ENCODE results near the gene ADAMTS12.

GRCh38 chr5:33621514-33621913 is 270.3 kb downstream of the ADAMTS12 start:
- TF ChIP-seq CTCF (conservative IDR thresholded peaks at IDR 0.05) (no peak), ZFX (IDR thresholded peaks at IDR 0.05) (no peak)
